ENCODE measurements around the gene ODAD2.
"Not testable (repeated sequence)": the region's sequence is repeated elsewhere in the genome, so short reads cannot be mapped to it uniquely, and the experiment has no call there.

Gene ODAD2

DNA sequence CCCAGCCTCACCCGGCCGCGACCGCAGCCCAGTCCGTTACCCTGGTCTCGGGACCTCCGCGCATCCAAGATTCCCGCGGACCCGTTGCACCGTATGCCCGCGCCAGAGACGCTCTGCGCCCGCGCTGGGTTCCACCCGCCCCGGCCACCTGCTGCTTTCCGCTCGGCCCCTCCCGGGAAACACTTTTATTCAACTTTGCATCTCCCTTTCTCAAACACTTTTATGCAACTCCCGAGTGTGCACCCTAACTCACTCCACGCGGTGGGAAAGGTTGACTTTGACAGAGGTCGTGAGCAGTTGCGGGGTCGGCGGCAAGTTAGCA lies at the start of gene ODAD2:
TSS of gene ODAD2 (minus strand) at position 126 of the 322 bp plus-strand sequence. CDS start 3,937 bp downstream, outside the sequence.
- no peak for DNase-seq (ENCODE audit: low spot score)

DNA sequence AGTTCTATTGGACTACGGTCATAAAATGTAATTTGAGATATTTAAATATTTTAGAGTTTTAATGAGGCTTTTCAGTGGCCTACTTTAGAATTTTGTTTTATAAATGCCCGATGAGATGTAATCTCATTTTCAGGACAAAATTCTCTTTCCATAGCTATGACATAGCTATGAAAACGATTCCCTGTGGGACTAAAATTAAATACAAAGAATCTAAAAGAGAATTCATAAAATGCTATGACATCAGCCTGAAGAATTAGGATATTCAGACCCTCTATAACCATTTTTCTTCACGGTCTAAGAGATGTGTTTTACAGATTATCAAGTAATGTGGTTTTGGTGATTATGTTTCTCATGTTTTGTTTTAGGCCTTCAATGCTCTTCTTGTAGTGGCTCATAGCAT lies 48.2 kb upstream of the ODAD2 start:
- no peak for DNase-seq (ENCODE audit: low spot score)

DNA sequence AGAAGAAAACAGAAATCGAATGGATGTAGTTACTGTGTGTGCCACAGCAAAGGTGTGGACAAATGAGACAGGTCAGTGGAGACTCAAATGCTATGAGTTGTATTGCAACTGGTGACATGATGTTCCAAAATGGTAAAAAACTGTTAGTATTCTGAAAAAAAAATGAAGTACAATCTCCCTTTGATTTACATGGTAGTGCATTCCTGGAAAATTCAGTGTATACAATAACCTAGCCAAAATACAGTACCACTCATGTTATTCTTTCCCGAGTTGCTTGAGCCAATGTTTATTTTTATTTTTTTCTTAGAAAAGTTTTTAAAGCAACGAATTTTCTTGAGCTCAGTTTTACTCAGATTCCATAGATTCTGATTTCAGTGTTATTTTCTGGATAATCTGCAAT lies 47.7 kb upstream of the ODAD2 start:
- DNase-seq (ENCODE audit: low spot score): no peak

DNA sequence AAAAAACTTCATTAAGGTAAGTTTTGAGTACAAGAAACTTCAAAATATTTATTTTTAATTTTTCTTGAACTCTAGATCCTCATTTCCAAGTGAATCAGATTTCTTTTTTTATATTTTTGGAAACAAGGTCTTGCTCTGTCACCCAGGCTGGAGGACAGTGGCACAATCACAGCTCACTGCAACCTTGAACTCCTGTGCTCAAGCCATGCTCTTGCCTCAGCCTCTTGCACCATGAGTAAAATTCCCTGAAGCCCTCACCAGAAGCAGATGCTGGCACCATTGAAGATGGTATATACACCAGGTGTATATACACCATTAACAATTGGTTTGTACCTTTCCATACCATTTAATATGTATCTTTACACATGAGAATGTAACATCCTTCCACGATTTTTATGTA lies 45.1 kb upstream of the ODAD2 start:
- DNase-seq (ENCODE audit: low spot score): no peak

- DNase-seq (ENCODE audit: low spot score): no peak
Observed at GRCh38 chr10:28036587-28036986, 37.7 kb upstream of the ODAD2 start.

DNA sequence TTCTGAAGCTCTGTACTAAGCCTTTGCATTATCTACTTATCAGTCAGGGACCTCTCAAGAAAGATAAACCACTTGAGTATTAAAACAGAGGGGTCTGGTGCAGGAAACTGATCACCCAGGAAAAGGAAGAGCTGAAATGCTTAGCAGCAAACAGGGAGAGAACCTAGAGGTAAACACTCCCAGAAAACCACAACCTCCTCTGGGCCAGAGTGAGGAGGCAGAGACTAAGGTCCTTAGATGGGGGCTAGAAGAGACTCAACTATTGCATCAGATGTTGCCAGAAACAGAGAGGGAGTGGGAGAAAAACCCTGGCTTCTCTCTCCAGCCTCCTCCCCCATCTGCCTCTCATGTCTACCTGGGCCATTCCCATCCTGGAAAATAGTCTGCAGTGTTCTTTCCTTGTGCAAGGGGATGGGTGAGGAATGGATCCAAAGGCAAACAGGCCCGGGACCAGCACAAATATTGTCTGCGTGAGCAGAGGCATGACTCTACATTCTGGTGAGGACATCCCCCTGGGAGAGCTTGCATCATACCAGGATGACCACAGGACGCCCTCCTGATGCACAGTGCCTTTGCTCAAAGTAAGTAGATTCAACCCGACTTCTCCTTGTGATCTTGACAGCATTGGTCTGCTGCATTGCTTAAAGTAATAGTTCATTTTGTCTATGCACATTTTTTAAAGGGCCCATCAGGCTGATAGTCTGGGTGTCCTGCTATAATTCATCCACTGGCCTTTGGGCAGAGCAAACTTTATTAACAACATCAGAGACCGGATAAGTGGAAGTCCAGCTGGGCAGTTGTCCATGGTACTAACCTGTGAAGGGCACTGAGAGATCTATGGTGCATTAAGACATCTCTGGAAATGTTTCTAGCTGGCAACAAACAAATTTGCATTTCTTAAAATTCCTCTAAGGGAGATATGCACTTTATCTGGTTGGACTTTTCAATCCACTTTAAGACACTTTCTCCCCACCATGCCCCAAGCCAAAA lies 22.4 kb upstream of the ODAD2 start:
- no peak for DNase-seq (ENCODE audit: low spot score)

GRCh38 chr10:28020080-28020860 lies 21.4 kb upstream of the ODAD2 start:
- DNase-seq (ENCODE audit: low spot score): no peak

- no peak for DNase-seq (ENCODE audit: low spot score)
Observed at GRCh38 chr10:28014651-28015050, 15.8 kb upstream of the ODAD2 start.

DNA sequence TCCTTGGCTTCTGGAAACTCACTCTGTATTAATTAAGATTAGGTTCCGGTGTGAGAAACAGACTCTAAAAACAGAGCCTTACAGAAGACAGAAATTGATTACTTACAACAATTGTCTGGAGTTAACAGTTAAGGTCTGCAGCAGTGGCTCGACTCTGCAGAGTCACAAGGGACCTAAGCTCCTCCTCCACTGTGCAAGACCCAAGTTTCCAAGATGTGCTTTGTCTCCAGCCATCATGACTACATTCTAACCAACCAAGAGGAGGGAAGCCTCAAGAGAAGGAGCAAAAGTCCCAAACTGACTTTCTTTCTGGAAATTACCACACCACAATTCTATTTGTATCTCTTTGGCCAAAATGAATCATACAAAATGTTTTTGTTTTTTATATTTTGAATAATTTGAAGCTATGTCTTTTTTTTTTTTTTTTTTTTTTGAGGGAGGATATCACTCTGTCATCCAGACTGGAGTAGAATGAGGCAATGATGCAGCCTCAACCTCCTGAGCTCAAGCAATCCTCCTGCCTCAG lies 14.2 kb upstream of the ODAD2 start:
- DNase-seq (ENCODE audit: low spot score): no peak

- DNase-seq (ENCODE audit: low spot score): no peak
Observed at GRCh38 chr10:28010821-28011220, 11.9 kb upstream of the ODAD2 start.

- no peak for DNase-seq (ENCODE audit: low spot score)
Observed at GRCh38 chr10:28008054-28008453, 9.2 kb upstream of the ODAD2 start.

DNA sequence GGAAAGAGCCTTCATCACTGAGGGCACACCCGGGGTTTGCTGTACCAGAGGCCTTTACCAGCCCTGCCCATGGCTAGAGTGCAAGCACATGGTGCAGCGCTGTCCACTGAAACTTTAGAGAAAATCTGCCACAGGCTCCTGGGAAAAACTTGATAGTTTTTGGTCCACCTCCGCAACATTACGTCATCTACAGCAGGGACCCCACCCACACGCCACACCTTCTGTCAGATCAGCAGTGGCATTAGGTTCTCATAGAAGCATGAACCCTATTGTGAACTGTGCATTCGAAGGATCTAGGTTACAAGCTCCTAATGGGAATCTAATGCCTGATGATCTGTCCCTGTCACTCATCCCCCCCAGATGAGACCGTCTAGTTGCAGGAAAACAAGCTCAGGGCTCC lies 2.5 kb upstream of the ODAD2 start:
- no peak for DNase-seq (ENCODE audit: low spot score)

DNA sequence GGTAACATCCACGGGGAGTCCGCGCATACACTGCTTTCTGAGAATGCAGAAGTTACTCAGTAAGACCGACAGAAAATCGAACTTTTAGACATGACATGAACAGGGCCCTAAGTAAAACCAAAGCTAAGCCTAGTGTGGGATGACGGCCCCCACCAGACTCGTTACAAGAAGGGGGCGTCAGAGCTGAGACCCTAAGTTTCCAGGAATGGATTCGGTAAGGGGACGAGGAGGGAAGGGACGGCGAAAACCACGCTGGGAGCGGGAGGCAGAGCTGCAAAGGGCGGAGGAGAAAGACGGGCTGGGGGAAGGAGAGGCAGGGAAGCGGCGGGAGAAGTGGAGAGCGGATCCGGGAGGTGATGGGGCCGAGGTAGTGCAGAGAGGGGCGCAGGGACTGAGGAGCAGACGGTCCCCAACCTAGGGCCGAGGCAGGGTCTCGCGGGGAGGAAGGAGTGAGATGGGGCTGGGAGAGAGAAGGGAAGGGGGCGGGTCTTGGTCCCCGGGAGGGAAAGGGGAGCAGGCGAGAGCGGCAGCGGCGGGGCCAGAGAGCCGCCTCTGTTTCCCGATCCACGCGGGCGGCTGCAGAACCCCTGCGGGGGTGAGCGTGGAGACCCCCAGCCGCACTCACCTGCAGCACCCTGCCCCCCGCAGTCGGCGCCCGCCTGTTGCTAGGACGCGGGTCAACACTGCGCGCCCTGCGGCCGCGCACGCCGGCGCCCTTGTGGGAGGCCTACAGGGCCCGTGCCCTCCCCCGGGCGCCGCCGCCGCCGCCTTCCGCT lies 513 bp downstream of the ODAD2 start:
- DNase-seq (ENCODE audit: low spot score): no peak

- no peak for DNase-seq (ENCODE audit: low spot score)
Observed at GRCh38 chr10:27997865-27998177, 1.1 kb downstream of the ODAD2 start.

- DNase-seq (ENCODE audit: low spot score): no peak
Observed at GRCh38 chr10:27995311-27995710, 3.6 kb downstream of the ODAD2 start.

DNA sequence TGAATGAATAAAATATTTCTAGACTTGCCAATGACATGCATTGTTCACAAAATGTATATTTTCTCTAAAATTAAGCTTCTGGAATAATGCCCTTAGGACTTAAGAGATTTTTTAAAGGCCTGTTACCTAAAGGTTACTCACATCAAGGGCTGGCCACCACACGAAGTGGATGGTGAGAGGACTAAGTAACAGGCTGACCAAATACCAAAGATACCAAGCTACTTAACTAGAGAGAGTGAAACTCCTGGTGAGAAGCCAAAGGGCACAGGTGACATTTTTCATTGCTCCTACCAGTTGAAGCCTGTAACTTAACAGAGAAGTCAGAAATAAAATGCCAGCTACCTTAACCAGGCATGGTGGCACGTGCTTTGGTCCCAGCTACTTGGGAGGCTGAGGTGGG lies 9.5 kb downstream of the ODAD2 start:
- not testable (repeated sequence) for DNase-seq (ENCODE audit: low spot score)

DNA sequence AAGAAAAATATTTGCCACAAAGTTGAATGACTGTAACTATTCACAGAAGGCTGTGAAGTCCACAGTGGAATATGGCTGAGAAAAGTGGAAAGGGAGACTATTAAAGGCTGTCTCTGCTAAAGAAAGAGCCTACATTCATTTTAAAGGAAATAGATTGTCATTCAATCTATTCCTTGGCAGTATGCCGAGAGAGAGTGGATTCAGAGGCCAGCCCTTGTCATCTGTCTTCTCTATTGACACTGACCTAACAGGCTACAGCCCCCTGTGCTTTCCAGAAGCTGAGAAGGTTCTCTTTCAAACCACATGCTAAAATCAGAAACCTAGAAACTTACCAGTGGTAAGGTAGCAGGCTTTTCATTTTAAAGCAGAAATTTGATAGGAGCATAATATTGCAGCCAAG lies 12.1 kb downstream of the ODAD2 start:
- no peak for DNase-seq (ENCODE audit: low spot score)

DNA sequence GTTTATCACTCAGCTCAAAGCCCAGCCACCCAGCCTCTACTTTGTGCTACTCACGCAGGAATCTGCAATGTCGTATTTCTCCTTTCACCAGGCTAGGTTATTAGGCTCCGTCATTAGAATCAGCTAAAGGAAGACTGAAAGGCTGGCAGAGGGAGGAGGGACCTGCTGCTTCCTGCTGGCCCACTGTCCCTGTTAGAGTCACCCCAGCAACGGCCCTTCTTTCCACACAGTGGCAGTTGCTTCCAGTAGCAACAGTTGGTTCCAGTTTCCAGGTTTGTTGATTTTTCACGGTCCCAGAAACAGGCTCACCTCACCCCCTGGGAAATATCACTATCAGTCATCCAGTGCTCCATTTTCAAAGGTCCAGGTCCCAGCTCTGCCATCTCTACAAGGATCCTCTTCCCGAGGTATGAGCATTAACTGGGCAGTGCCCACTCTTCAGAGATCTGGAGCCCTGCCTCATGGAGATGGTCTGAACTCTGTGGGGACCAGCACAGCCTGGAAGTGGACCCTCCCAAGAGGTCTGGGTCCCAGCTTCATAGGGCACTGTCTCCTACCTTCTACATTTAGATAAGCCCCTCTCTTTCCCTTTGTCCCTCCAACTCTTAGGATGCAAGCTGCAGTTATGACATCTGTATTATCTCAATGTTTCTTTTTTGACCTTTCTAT lies 15.9 kb downstream of the ODAD2 start:
- no peak for DNase-seq (ENCODE audit: low spot score)

DNA sequence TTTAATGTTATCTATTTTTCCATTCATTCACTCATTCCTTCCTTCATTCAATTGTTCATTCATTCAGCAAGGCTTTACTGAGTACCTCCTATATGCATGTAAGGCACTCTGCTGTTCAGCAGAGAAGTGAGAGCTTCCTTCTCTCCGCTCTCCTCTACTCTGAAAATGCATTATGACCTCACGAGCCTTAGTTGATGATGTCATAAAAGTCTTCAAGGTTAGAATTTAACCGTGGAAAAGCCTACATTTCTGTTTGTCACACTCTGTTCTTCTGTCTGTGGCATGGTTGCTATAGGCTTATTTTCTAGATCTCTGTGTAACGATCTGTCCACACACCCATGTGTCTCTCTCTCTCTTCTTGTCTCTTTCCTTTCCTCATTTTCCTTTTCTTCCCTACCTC lies 17.1 kb downstream of the ODAD2 start:
- DNase-seq (ENCODE audit: low spot score): no peak

DNA sequence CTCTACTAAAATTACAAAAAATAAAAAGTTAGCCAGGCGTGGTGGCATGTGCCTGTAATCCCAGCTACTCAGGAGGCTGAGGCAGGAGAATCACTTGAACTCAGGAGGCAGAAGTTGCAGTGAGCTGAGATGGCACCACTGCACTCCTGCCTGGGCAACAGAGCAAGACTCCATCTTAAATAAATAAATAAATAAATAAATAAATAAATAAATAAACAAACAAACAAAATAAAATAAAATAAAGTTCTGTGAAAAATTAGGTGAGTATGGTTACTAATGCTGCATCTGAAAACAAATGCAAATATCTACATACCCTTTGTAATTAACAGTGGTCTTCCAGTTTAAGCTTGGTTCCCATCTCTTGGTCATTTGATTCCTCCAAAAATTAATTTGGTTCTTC lies 28.1 kb downstream of the ODAD2 start:
- not testable (repeated sequence) for DNase-seq (ENCODE audit: low spot score)

GRCh38 chr10:27969931-27970330 lies 28.9 kb downstream of the ODAD2 start:
- DNase-seq (ENCODE audit: low spot score): not testable (repeated sequence)

Measured in CD4-positive, alpha-beta T cell treated with Interleukin-15 for 4 hours (primary cell).